Activated CD4-positive, CD25-positive, alpha-beta regulatory T cell treated with anti-CD3 and anti-CD28 coated beads, Interleukin-2, amount 50 U/mL, for 72 hours (primary cell): ENCODE data around the gene HAVCR1.
"Not testable (repeated sequence)": the region's sequence is repeated elsewhere in the genome, so short reads cannot be mapped to it uniquely, and the experiment has no call there.

Experiments
- DNase-seq: peaks from one replicate; pipeline ENCODE4 v3.0.0; 2021

Gene HAVCR1

DNA sequence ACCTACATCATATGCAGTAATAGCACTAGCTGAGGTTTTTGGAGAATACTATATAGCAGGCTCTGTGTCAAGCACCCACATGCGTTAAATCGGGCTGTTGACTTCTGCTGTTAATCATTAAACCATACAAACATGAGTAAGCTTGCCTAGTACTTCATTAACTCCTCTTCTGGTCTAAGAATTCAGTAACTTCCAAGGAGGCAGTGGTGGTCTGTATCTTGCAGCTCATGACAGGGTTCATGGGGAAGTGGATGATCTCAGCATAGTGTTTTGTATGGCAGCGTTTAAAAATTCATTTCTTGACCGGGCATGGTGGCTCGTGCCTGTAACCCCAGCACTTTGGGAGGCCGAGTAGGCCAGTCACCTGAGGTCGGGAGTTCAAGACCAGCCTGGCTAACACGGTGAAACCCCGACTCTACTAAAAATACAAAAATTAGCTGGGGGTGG lies at the start of gene HAVCR1:
HAVCR1 (minus strand) TSS at position 24 of the 447 bp plus-strand sequence. CDS start 1,173 bp downstream, outside the sequence.
- no peak for DNase-seq

DNA sequence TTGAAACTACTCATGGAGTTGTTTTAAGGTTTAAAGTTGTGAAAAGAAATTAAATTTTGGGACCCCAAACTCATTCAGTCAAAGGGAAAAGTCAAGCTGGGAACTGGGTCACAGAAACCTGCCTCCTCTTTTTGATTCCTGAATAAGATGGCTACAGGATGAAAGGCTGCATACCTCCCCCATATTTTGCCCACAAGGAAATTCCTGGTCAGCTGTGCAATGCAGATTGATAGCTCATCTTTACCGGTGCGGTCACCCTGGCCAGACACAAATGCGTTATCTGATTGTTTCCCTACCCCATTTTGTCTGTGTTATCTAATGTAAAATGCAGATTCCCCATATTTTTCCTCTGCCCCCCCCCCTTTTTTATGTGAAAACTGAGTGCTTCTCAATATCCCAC lies 48.6 kb upstream of the HAVCR1 start:
- no peak for DNase-seq

DNA sequence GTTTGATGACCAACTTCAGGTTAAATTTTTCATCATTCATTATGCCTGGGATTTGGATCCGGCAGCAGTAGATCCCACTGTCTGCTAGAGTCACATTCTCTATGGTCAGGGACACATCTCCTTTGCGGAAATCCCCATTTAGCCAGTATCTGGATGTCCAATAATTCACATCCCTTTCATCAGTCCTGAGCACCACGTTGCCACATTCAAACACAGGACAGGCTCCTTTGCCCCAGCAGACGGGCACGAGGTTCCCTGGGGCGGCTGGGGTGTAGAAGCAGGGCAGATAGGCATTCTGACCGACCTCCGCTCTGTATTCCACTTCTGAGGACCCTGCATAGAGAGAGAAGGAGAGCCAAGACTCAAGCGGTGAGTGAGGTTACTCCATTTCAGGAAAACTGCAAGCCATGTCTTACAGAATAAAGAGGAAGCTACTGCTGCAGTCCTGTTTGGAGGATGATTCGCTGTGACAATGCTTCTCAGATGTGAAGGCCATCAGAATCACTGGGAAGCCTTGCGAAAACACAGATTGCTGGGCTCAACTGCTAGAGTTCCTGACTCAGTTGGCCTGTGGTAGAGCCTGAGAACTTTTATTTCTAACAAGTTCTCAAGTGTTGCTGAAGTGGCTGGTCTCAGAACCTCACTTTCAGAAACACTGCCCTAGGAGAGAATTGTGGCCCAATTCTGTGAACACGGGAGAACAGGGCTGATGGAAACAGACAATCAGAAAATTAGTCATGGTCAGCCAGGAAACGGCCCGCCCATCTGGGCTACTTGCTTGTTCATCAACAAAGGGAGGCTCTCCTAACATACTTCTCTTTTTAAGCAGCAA lies 47.9 kb upstream of the HAVCR1 start:
- DNase-seq: peak; percentile 38

DNA sequence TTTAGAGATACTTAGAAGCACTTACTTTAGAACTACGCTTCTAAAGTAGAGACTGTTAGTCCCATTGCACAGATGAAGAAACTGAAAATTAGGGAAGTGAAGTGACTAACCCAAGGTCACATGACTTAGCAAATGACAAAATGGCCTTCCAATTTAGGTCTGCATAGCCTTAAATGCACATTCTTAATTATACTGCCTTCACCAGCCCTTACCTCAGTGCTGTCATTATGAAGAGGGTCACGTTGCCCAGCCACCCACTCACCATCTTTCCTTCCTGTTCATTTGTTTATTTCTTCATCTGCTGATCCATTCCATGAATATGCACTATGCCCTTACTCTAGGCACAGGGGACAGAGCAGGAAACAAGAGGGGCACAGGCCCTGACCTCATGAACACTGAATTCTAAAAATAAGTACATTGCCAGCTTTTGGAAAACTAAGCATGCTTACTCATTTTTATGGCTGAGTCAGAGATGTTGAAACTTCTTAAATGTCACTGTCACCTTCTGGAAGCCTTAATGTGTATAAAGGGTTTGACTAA lies 41.3 kb upstream of the HAVCR1 start:
- peak; percentile 33 for DNase-seq

DNA sequence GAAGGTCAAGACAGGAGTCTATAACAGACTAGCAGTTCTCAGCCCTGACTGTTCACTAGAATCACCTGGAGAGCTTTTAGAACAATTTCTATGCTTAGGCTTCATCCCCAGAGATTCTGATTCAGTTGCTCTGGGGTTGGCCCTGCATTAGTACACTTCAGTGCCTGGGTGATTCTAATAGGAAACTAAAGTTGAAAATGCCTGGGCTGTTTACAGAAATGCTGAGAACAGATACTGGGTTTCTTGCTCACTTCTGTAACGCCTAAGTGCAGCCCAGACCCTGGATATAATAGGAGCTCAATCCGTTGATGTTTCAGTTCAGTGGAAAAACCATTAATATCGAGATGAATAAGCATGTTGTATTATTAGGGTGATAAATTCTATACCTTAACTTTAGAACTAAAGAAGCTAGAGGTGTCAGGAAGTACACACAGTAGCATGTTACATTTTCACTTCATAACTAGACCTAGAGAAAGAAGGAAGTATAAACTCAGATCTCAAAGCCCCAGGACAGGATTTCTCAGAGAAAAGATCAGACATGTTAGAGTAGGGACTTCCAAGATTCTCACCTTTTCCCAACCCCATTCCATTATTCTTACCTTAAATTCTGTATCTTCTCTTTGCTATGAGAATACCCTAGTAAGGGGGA lies 29.6 kb upstream of the HAVCR1 start:
- DNase-seq: no peak

DNA sequence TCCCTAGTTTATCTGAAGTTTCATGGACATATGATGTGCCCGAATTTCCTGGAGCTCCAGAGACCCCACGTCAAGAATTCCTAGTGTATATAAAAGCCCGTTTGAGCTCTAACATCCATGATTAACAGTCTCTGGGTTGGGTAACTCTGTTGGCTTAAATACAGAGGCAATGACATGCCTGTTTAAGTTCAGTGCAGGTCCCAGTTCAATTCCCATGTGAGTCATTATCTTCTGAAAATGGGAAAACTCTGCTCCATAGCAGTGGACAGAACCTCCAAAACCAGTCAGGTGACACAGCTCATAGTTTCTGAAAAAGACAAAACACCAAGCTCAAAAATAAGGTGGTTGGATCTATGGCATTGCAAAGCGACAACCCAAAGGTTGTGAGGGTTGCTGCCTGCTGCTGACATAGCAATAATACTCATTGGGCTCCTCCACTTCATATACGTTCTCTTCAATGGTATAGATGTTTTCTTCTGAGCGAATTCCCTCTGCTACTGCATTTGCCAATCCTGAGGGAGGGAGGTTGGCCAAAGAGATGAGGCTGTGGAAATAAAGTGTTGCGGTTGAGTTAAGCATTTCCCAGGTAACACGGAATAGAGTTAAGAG lies 27.9 kb upstream of the HAVCR1 start:
- DNase-seq: no peak

DNA sequence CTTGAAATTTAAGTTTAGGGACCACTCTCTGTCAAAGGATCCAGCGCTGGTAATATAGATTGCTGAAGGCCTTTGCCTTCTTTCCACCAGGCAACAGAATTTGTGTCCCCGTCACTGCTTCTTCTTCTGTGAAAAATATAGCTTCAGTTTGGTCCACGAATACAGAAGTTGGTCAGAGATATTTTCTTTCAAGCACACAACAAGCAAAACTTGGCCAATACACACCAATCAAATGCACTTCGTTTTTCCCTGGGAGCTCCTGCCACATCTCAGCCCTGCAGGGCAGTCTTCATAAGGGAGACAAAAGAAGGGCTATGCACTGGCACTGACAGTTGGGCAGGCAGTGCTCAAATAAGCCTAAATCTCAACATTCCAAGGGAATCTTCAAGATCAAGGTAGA lies 27.0 kb upstream of the HAVCR1 start:
- DNase-seq: no peak

DNA sequence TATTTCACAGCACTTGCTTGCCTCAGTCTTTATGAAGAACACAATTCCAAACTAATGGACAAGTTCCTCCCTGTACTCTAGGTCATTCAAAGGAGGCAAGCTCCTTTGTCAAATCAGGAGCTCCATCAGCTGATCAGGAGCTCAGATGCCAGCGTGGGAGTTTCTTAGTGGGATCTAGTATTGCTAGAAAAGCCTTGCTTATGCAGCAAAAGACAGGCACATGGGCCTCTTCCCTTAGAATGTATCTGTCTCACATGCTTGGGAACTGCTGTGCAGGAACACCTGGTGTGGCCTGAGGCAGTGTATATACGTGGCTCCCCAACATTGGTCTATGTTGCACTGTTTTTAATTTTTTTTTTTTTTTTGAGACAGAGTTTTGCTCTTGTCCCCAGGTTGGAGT lies 21.4 kb upstream of the HAVCR1 start:
- DNase-seq: no peak

DNA sequence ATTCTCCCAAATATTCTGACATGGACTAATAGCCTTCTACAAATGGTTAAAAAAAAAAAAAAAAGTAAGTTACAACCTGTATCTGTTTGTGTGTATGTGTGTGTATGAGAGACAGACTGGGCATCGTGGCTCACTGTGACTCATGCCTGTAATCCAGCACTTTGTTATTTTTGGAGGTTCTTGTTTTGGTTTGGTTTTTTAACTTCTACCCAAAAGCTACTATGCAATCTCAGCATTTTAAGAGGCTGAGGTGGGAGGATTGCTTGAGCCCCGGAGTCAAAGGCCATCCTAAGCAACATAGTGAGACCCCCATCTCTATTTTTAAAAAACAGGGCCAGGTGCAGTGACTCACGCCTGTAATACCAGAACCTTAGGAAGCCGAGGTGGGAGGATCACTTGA lies 17.6 kb upstream of the HAVCR1 start:
- no peak for DNase-seq

DNA sequence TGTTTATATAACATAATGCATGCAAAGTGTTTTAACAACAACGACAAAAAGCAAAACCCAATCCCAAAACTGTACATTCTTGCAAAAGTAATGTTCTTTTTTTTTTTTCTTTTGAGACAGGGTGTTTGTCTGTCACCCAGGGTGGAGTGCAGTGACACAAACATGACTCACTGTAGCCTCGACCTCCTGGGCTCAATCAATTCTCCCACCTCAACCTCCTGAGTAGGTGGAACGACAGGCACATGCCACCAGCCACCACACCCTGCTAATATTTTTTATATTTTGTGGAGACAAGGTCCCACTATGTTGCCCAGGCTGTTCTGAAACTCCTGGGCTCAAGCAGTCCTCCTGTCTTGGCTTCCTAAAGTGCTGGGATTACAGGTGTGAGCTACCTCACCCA lies 13.6 kb upstream of the HAVCR1 start:
- DNase-seq: no peak

DNA sequence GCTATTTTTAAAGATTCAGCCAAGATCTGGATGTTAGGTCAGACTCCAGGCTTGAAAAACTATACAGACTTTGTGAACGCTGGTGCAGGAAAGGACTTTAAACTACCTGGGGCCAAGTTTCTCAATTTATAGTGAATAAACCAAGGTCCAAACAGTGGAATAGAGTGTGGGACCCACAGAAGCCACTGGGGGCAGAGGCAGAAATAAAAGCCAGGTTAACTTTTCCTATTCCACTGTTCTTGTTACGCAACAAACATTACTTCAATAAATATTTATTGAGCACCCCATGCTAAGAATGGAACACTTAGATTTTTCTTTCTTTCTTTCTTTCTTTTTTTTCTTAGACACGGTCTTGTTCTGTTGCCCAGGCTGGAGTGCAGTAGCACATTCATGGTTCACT lies 11.0 kb upstream of the HAVCR1 start:
- DNase-seq: no peak

DNA sequence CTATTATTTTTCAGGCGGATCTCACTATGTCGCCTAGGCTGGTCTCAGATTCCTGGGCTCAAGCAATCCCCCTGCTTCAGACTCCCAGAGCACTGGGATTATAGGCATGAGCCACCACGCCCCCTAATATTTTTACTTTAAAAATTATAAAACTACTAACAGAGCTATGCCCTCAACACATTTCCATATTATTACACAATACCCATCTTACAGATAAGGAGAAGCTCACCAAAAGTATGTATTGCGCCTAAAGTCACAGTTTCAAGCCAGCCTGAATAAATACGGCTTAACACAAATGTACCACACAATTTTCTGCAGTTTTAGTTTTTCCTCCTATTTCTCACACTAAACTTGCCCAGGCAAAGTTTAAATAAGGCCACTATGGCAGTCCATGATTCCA lies 9.9 kb upstream of the HAVCR1 start:
- no peak for DNase-seq

DNA sequence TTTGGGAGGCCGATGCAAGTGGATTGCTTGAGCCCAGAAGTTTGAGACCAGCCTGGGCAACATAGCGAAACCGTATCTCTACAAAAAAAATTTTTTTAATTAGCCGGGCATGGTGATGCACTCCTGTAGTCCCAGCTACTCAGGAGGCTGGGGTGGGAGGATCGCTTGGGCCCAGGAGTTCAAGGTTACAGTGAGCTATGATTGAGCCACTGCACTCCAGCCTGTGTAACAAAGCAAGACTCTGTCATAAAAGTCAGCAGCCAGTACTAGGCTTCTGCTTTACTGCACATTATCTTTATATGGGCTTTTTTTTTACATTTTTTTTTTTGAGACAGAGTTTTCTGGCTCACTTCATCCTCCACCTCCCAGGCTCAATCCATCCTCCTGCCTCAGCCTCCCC lies 9.4 kb upstream of the HAVCR1 start:
- no peak for DNase-seq

DNA sequence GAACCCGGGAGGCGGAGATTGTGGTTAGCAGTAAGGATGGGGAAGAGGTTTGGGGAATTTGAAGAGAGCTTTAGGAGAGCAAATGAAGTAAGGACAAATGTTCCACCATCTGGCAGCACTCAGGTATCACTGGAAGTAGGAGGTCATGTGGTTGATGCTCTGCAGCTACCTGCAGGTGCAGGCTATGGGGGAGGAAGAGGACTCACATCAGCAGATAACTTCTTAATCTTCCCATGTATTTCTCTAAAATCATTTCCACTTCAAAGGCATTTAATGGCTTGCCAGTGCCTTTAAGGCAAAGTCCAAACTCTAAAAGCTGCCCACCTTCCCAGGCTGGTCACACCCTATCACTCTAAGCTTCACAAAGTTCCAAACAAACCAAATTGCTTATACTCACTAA lies 8.1 kb upstream of the HAVCR1 start:
- DNase-seq: no peak

DNA sequence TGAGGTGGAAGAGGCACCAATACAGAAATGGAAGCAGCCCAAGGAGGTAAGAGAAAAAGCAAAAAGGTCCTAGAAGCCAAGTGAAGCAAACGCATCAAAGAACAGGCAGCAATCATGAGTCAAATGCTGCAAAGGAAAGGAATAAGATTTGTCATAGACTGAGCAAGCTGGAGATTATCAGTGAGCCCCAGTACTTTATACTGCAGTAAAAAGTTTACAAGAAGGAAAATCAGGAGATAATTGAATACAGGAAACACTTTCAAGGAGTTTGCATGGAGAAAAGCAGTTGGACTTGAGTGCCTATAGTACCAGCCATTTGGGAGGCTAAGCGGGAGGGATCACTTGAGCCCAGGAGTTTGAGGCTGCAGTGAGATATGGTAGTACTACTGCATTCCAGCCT lies 7.2 kb upstream of the HAVCR1 start:
- no peak for DNase-seq

DNA sequence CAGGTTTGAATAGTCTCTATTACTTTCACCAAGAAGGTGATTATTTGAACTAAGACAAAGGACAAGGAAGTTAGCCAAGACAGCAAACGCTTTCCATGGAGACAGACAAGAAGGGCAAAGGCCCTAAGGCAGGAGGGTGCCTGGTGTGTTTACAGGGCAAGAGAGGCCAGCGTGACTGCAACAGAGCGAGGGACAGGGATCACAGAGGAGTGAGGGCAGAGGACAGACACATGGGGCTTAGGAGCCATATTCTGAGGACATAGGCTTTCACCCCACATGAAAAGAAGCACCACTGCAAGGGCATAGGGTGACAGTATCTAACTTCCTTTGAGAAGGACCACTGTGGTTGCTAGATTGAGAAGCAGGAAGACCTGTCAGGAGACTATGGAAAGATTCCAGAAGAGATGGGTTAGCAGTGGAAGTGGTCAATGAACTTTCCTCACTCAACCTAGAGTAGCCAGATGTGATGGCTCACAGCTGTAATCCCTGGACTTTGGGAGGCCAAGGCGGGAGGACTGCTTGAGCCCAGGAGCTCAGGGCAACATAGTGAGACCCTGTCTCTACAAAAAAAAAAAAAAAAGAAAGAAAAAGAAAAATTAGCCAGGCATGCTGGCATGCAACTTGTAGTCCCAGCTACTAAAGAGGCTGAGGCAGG lies 5.0 kb upstream of the HAVCR1 start:
- no peak for DNase-seq

DNA sequence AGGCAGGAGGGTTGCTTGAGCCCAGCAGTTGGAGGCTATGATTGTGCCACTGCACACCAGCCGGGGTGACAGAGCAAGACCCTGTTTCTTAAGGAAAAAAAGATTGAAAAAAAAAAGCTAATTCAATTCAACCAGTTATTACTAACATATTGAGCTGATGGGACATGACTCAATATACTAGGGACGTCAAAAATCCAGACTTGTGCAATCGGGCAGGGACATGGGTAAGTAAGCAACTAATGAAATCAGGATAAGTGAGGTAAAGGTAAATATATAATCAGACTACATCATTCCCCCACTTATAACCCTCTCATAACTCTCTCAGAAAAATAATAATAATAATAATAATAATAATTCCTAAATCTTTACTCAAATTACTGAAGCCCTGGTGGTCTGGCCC lies 975 bp upstream of the HAVCR1 start:
- DNase-seq: no peak

DNA sequence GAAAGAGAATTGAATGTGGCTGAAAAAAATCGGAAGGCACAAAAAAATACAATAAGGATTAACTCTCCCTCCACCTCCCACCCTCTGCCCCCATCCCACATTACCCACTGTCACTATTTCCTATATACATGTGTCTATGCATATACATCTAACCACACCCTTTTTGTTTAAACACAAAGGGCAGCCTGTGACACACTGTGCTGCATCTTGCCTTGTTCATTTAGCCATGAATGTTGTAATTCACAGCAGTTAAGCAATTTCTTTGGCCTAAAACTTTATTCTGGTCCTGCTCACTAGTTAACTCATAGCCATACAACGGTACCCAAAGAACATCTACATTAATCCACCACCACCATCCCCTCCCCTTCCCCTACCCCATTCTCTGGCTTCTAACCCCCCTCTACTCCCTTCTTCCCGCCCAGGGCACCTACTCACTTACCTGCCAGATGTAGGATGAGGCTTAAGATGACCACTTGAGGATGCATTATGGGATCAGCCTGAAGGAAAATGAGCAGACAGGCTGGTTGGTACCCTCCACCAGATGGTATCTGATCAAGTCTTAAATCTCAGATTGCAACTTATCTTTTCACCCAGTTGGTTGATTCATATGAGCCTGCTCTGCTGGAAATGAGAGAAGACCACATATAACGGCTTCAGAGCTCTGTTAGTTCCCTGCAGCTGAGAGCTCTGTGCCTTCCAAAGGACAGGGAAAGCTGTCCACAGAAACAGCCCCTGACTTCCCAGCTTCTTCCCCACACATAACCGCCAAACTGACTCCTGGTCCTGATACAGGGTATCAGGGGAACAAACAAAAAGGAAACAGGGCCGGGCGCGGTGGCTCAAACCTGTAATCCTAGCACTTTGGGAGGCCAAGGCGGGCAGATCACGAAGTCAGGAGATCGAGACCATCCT lies 1.2 kb downstream of the HAVCR1 start:
- no peak for DNase-seq

DNA sequence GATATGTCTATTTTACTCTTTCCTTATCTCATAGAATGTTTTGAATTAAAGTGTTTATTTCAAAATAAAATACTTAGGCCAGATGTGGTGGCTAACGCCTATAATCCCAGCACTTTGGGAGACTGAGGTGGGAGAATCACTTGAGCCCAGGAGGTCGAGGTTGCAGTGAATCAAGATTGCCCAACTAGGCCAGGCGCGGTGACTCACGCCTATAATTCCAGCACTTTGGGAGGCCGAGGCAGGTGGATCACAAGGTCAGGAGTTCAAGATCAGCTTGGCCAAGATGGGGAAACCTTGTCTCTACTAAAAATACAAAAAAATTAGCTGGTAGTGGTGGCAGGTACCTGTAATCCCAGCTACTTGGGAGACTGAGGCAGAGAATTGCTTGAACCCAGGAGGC lies 2.1 kb downstream of the HAVCR1 start:
- not testable (repeated sequence) for DNase-seq

DNA sequence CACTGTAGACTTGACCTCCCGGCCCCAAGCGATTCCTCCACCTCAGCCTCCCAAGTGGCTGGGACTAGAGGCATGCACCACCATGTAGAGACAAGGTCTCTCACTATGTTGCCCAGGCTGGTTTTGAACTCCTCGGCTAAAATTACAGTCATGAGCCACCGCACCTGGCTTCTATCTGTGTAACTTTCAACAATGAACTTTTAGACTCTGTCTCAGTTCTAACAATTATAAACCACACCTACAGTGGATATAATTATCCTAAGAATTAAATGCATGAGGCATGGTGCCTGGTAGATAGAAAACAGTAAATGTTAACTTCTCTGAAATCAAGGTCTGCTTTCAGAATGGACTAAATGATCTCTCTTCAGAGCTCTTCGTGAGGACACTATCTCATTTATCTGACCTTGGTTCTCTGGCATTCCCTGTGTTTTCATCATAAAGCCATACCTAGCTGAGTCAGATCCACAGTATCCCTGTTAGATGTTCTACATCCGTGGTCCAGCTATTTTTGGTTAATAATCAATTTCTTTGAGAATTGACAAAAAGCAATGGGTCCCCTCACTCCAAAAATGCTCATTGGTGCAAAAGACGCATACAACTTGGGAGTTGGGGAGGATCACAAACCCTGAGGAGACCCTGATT lies 7.2 kb downstream of the HAVCR1 start:
- DNase-seq: no peak

DNA sequence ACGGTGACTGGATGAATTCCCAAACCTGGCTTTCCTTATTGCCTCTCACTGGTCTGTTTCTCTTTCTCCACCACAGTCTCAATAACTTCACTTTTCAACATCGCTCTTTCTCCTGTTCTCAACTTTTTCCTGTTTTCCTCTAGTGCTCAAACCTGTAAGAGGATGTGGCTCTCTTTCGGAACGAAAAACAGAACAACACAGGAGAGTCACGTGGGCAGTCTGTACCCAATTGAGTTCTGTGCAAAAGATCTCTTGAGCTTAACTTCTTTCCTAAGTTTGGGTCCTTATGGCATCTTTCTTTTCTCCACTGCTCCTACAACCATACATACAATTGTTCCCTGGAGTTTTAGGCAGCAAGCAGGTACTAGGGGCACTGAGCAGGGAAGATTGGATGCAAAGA lies 8.9 kb downstream of the HAVCR1 start:
- DNase-seq: no peak

DNA sequence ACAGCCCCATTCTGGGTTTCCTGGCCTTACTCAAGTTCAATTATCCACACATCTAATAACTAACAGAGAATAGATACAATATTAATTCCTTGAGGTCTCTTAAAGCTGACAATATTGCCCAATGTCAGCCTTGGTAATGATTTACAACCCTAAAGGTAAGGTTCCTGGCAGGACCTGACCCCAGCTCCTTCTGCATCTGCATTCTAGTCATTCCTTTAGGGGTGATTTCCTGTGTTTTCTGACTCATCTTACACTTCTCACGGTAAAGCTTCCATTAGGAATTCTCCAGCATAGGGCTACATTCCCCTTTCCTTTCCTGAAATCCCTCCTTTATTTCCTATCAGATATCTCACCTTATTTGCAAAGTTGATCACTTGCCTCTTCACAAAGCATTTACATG lies 9.3 kb downstream of the HAVCR1 start:
- DNase-seq: no peak
